T-helper 17 cell (primary cell): ENCODE results near the gene KPNA1. TPM values are rescaled to one million over a fixed set of nuclear protein-coding genes. Genes with fewer than 3 reads are reported as not detected.

Source experiments
- ATAC-seq: fragments of 150-1000 bp; cut with Tn5 transposase; 2 replicates; pipeline ENCODE4 v1.10.0; 2021; ENCODE audit warnings: mild to moderate bottlenecking, moderate library complexity
- DNase-seq, 3 donors: peaks; one replicate each; pipeline versions ENCODE4 v3.0.0 to v3.0.0-alpha.2; 2020 to 2021
- H3K9me3 ChIP-seq: one replicate; pipeline ENCODE4 v1.7.0; 2013; ENCODE audit warnings: low read length, mild to moderate bottlenecking; ENCODE audit not compliant: control insufficient read depth, poor library complexity, severe bottlenecking
- H3K27ac Mint-ChIP-seq: one replicate; pipeline ENCODE4 v1.8.0; 2022; ENCODE audit warnings: mild to moderate bottlenecking, moderate library complexity, mixed read lengths
- H3K27me3 Mint-ChIP-seq: one replicate; pipeline ENCODE4 v1.8.0; 2022; ENCODE audit warnings: mixed read lengths
- H3K36me3 Mint-ChIP-seq: one replicate; pipeline ENCODE4 v1.8.0; 2022; ENCODE audit warnings: low read depth, mixed read lengths
- H3K4me1 Mint-ChIP-seq: one replicate; pipeline ENCODE4 v1.8.0; 2022; ENCODE audit warnings: mild to moderate bottlenecking, mixed read lengths
- H3K4me3 Mint-ChIP-seq: one replicate; pipeline ENCODE4 v1.8.0; 2022; ENCODE audit warnings: mild to moderate bottlenecking, moderate library complexity, mixed read lengths
- total RNA-seq, 4 donors: library from RNA in 2 of 4; stranded (reverse) in 2 of 4; gene quantifications; one replicate each; pipeline ENCODE4 v1.2.3 and lab custom pipeline; 2022 to 2026

KPNA1 gene
- 10 to 100 TPM; 50.5 to 55.6 TPM for total RNA-seq
- 67.0 to 115 reads per million in 2 donors for total RNA-seq (lab: John Stamatoyannopoulos, UW)

DNA sequence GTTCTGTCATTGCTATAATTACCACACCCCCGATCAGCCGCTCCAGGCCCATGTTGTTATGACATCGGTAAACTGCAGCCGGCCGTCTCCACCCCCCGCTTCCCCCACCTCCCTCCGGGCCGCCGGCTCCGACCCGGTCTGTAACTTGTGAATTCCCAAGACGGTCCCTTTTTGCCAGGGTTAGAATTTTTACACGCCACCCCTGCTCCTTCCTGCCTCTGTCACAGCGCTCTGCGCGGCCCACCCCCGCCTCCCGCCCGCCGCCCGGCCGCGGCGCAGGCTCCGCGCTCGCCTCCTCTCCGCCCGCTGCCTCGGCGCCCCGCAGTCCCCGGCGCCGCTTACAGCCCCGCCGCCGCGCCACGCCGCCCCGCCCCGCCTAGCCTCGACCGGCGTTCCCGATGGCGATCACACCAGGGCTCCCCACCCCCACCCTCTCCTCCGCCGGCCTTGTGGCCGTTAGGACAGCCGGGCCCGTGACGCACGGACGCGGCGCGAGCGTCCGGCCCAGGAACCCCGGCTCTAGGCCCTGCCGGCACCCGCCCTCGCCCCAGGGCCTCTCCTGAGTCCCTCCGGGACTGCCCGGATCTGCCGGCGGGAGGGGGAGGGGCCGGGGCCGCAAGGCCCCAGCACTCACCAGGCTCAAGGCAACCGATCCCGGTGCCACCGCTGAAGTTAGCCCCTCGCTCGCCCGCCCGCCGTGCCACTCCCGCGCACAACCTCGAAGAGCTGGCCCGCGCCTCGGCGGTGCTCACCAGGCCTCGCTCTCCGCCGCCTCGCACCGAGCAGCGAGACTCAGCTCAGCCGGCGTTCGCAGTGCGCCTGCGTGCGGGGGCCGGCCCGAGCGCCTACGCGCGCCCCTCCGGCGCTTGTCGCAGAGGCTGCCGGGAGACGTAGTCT, at the start of gene KPNA1:
Gene KPNA1, minus strand, starts transcription at position 817 of the 897 bp plus-strand sequence. CDS start 18,374 bp downstream, outside the sequence.
- no peaks in the 10 kb centered on the region for H3K27me3 Mint-ChIP-seq
- H3K9me3 ChIP-seq, result no peaks in the 10 kb centered on the region
- peaks cover 35% of the 10 kb centered on the region for H3K4me1 Mint-ChIP-seq
- peaks cover 2% of the 10 kb centered on the region for H3K36me3 Mint-ChIP-seq
- peak within 1 kb of the TSS; percentile 94 for H3K27ac Mint-ChIP-seq
- H3K4me3 Mint-ChIP-seq, result peak within 1 kb of the TSS; percentile 95
- ATAC-seq (peak; percentile 87), DNase-seq (peak; percentile 82 to 85 (median 85))

DNA sequence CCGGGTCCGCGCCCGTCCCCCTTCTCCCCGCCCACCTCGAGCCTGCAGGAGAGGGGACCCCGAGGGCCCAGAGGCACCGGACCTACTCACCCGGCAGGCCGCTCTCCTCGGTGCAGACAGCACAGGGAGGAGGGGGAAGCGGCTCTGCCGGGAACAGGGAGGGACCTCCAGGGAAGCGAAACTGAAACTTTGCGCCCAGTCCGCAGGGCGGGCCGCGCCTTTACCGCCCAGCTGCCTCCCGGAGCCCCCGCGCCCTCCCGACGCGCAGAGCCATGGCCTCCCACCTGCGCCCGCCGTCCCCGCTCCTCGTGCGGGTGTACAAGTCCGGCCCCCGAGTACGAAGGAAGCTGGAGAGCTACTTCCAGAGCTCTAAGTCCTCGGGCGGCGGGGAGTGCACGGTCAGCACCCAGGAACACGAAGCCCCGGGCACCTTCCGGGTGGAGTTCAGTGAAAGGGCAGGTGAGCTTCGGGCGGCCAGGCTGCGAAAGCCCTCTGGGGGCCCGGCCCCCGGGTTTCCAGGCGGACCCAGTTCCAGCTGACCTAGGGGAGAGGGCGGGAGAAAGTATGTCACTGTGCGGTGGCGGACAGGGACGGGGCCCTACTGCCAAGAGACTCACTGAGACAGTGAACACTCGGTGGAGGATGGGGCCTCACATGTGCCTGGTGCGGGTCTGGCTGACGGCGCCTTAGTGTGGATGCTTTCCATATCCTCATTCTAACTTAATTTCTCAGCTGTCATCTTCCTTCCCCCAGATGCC, 49.6 kb upstream of the KPNA1 start, which contains the start of the genes DTX3L and PARP9:
Gene DTX3L, plus strand, starts transcription at position 184 of the 758 bp plus-strand sequence. Its CDS starts 89 bp downstream, at position 273.
Gene PARP9, minus strand, starts transcription at position 146 of the 758 bp plus-strand sequence. CDS start 4,680 bp downstream, outside the sequence.
- Mint-ChIP-seq H3K27me3 (no peaks in the 10 kb centered on the region), H3K4me1 (peaks cover 61% of the 10 kb centered on the region), H3K27ac (peak within 1 kb of the TSS; percentile 95), H3K36me3 (peaks cover 13% of the 10 kb centered on the region), H3K4me3 (peak within 1 kb of the TSS; percentile 95)
- ATAC-seq (peak; percentile 91), DNase-seq (peak; percentile 55 to 73 (median 68))
- no peaks in the 10 kb centered on the region for H3K9me3 ChIP-seq

DNA sequence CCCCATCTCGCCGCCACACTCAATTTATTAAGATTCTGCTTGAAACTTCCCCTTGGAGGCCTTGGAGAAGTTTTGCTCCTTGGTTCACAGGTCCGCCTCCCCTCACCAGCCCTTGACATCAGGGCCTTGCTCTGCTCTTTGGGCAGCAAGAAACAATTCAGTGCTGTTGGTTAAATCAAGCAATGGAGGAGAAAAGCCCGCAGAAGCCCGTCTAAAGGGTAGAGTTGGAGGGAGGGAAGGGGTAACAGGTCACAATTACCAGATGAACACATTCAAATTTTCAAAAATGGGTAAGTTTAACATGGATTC, 48.9 kb upstream of the KPNA1 start:
- H3K4me3 Mint-ChIP-seq, result peak overlapping the region; percentile 95
- no peaks in the 10 kb centered on the region for H3K9me3 ChIP-seq
- H3K27me3 Mint-ChIP-seq, result no peaks in the 10 kb centered on the region
- peak overlapping the region; percentile 95 for H3K27ac Mint-ChIP-seq
- peak; percentile 7 for ATAC-seq
- peaks cover 15% of the 10 kb centered on the region for H3K36me3 Mint-ChIP-seq
- DNase-seq, result no peak
- H3K4me1 Mint-ChIP-seq, result peaks cover 56% of the 10 kb centered on the region

DNA sequence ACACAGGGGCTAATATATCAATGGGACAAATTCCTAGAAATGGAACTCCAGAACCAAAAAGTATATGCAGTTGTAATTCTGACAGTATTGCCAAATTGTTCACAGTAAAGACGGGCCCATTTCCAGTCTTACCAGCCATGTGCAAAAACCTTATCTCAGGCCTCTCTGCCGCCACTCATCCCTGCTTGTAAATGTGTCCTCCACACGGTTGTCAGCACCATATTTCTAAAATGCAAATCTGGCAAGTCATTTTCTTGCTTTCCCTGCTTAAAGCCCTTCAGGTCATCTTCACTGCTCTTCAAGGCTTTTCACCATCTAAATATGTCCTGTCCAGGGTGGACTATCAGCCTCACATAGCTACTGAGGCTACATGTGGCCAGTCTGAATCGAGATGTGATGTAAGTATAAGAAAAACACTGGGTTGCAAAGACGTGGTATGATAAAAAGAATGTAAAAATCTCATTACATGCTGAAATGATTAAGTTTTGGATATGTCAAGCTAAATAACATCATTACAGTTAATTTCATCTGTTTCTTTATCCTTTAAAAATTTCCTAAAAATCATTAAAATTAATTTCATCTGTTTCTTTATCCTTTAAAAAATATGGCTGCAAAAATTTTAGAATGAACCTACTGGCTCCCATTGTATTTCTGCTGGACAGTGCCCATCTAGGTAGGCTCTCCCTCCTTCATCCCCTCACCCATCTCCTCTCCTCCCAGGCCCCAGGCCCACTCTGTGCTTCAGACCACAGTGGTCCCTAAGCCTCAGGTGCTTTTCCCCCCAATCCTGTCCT, 48.4 kb upstream of the KPNA1 start:
- Mint-ChIP-seq H3K4me3 (peak overlapping the region; percentile 95), H3K27me3 (no peaks in the 10 kb centered on the region), H3K27ac (peak overlapping the region; percentile 95), H3K36me3 (peaks cover 13% of the 10 kb centered on the region), H3K4me1 (peaks cover 52% of the 10 kb centered on the region)
- no peaks in the 10 kb centered on the region for H3K9me3 ChIP-seq
- DNase-seq (no peak), ATAC-seq (no peak)

DNA sequence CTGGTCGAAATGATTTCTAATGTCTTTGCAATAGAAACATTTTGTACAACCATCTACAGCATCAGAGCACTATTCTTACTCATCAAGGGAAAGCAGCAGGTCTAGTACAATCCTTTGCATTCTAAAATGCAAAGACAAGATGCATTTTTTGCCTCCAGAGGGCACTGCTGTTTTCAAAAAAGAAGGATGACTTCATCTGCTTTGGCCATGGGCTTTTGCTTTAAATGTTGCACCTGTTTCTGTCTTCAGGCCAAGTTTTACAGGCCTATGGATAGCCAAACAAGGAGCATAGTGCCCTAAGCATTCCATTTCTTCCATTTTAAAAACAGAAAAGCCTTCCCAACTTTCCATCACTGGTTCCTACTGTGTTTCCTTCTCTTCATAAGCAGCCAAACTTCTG, 45.9 kb upstream of the KPNA1 start:
- DNase-seq (peak in 1 of 3 donors; percentile 46), ATAC-seq (peak; percentile 27)
- no peak overlapping the region for H3K4me3 Mint-ChIP-seq
- H3K27ac Mint-ChIP-seq, result peak overlapping the region; percentile 95
- H3K4me1 Mint-ChIP-seq, result peaks cover 37% of the 10 kb centered on the region
- no peaks in the 10 kb centered on the region for H3K27me3 Mint-ChIP-seq
- H3K9me3 ChIP-seq, result no peaks in the 10 kb centered on the region
- H3K36me3 Mint-ChIP-seq, result peaks cover 6% of the 10 kb centered on the region

DNA sequence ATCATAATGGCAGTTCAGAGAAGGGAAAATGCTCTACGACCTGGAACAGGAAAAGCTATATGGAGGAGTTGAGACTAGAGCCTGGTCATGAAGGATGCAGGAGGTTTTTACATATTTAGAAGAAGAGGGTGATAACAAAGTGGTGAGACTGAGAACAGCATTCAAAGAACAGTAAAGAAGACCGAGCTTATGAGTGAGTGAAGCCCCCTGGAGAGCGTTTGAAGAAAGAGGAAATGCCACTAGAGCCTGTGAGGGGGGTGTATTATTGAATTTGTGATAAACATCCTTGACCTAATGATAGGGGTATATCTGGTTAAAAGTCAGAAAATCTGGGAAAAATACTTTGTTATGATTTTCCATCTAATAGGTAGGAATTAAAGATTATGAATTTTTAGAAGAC, 45.2 kb upstream of the KPNA1 start:
- Mint-ChIP-seq H3K4me3 (no peak overlapping the region), H3K4me1 (peaks cover 39% of the 10 kb centered on the region), H3K27me3 (no peaks in the 10 kb centered on the region), H3K27ac (peak overlapping the region; percentile 34), H3K36me3 (peaks cover 6% of the 10 kb centered on the region)
- DNase-seq (no peak), ATAC-seq (no peak)
- H3K9me3 ChIP-seq, result no peaks in the 10 kb centered on the region

DNA sequence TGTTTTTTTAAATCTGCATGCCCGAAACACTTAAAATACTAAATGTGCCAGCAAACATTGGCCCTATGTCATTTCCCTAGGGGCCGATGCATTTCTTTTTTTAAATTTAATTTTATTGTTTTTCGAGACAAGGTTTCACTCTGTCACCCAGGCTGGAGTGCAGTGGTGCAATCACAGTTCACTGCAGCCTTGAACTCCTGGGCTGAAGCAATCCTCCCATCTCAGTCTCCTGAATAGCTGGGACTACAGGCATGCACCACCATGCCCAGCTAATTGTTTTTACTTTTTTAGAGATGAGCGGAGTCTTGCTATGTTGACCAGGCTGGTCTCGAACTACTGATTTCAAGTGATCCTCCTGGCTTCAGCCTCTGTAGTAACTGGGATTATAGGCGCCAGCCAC, 43.9 kb upstream of the KPNA1 start:
- DNase-seq (no peak), ATAC-seq (no peak)
- H3K27ac Mint-ChIP-seq, result no peak overlapping the region
- H3K9me3 ChIP-seq, result no peaks in the 10 kb centered on the region
- no peaks in the 10 kb centered on the region for H3K27me3 Mint-ChIP-seq
- no peak overlapping the region for H3K4me3 Mint-ChIP-seq
- H3K4me1 Mint-ChIP-seq, result peaks cover 41% of the 10 kb centered on the region
- peaks cover 10% of the 10 kb centered on the region for H3K36me3 Mint-ChIP-seq

DNA sequence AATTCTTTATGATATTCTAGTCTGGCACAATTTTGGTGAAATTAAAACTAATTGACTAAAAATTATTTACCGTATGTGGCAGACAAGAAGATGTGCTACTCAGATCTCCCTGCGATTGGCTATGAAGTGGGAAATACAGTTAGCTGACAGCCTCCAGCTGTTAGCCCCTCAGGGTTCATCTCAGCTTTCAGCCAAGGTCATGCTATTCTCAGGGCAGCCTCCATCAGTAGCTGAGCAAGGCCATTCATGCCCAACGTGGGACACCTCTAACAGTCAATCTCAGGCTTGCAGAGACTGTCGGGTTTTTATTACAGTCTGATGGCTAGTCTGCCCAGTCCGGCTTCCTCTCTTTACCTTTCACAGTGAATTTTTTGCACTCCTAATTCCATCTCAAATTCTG, 42.6 kb upstream of the KPNA1 start:
- no peaks in the 10 kb centered on the region for H3K9me3 ChIP-seq
- H3K4me1 Mint-ChIP-seq, result peaks cover 35% of the 10 kb centered on the region

DNA sequence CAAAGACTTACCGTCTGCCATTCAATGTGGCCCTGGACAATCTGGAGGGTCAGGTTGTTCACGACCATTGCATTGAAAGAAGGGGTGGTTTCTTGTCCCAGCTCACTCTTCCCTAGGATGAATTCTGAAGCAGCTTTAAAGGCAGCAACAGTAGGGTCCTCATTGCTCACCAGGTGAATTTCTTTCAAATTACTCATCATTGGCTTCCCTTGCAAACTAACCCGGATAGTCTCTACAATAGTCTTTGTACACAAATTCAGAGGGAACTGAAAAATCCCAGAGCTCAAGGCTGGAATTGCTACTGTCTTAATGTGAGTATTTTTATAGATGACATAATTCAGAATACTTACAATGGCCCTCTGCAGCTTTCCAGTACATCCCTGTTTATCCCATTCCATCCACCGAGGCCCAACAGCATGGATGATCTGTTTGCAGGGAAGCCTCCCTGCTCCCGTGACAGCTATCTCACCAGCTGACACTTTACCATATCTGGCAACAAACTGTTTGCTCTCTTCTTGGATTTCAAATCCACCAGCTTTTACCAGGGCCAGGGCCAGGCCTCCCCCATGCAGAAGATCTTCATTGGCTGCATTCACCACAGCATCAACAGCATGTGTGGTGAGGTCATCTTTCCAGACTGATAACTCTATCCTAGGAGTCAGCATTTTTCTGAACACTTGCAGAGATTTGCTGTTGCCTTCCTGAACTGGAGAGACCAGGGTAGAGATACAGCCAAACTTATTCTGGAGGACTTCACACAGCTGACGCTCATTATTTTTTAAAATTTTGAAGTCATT, 40.7 kb upstream of the KPNA1 start:
- Mint-ChIP-seq H3K4me3 (no peak overlapping the region), H3K27me3 (no peaks in the 10 kb centered on the region), H3K36me3 (peaks cover 16% of the 10 kb centered on the region), H3K4me1 (peaks cover 21% of the 10 kb centered on the region), H3K27ac (no peak overlapping the region)
- ATAC-seq (no peak), DNase-seq (no peak)
- H3K9me3 ChIP-seq, result no peaks in the 10 kb centered on the region

More for the DNA sequence above, 42.6 kb upstream of the KPNA1 start:
- ATAC-seq (no peak), DNase-seq (no peak)
- Mint-ChIP-seq H3K36me3 (peaks cover 13% of the 10 kb centered on the region), H3K27me3 (no peaks in the 10 kb centered on the region), H3K27ac (no peak overlapping the region), H3K4me3 (no peak overlapping the region)

DNA sequence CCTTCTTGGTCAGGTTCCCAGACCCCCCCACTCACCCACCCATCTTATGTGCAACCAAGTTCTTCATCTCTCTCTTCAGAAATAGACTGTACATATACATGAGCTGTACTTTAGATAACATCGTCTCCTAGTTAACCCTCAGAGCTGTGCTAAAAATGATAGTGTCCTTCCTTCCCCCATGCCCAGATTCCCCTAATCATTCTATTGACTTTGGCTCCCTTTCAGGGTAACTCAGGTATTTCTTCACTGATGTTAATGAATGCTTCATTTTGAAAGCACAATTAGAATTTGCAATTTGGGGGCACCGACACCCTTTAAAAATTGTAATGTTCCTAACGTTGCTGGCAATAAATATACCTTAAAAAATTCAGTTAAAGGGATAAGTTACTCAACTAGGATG, 38.4 kb upstream of the KPNA1 start:
- no peak for ATAC-seq
- peak overlapping the region; percentile 71 for H3K27ac Mint-ChIP-seq
- H3K36me3 Mint-ChIP-seq, result peaks cover 13% of the 10 kb centered on the region
- H3K4me3 Mint-ChIP-seq, result no peak overlapping the region
- H3K9me3 ChIP-seq, result no peaks in the 10 kb centered on the region
- no peaks in the 10 kb centered on the region for H3K27me3 Mint-ChIP-seq
- H3K4me1 Mint-ChIP-seq, result peaks cover 15% of the 10 kb centered on the region
- no peak for DNase-seq

DNA sequence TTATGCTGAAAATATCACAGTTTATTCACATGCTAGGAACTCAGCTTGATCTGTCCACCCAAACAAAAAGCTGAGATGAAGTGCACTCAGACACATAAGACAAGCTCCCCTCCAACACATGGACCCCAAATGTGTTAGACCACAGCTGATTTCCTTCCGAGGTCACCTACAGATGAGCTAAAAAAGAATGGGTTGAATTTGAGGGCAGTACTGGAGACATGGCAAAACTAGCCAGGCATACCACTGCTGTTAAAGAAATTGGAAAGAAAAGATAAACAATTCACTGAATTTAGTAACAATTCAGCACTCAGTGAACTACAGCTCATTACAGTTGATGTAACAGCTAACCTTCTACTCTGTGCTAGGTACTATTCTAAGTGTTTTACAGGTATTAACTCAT, 33.9 kb upstream of the KPNA1 start:
- ATAC-seq, result no peak
- H3K27me3 Mint-ChIP-seq, result no peaks in the 10 kb centered on the region
- no peak overlapping the region for H3K4me3 Mint-ChIP-seq
- H3K9me3 ChIP-seq, result no peaks in the 10 kb centered on the region
- H3K36me3 Mint-ChIP-seq, result peaks cover 16% of the 10 kb centered on the region
- peaks cover 11% of the 10 kb centered on the region for H3K4me1 Mint-ChIP-seq
- no peak for DNase-seq
- no peak overlapping the region for H3K27ac Mint-ChIP-seq

DNA sequence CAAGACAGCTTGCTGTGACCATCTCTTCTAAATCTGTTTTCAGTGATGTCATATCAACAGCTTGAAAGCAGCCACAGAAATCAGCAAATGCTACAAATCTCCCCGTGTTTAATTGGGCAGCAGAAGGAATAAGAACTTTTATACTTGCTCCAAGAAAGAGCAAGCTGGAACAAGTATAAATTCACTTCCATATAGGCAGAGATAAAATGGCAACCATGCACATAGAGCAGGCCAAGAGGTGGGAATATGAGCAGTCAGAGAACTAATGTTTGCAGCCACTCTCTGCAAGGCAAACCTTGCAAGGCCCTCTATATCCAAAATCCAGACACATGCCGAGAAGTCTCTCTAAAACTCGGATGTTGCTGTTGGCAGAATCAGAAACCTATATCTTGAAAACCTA, 33.3 kb upstream of the KPNA1 start:
- no peak overlapping the region for H3K27ac Mint-ChIP-seq
- DNase-seq (no peak), ATAC-seq (no peak)
- no peak overlapping the region for H3K4me3 Mint-ChIP-seq
- H3K36me3 Mint-ChIP-seq, result peaks cover 14% of the 10 kb centered on the region
- no peaks in the 10 kb centered on the region for H3K27me3 Mint-ChIP-seq
- peaks cover 7% of the 10 kb centered on the region for H3K4me1 Mint-ChIP-seq
- H3K9me3 ChIP-seq, result no peaks in the 10 kb centered on the region
